Measurements from ENCODE around the gene PSTPIP1.

GRCh38 chr15:77032052-77032646, 37.2 kb downstream of the PSTPIP1 start:
- no peak for TF ChIP-seq EZH2 (IDR thresholded peaks at IDR 0.05; ENCODE audit: low read length)
- TF ChIP-seq CTCF (optimal IDR thresholded peaks at IDR 0.05 in 1 of 3, IDR thresholded peaks at IDR 0.05 in 1 of 3, conservative IDR thresholded peaks at IDR 0.05 in 1 of 3; ENCODE audit: extremely low read depth in 1 of 3, insufficient read depth in 2 of 3, low read length in 3 of 3) = no peak
